ENCODE measurements around the gene WSCD2.

The WSCD2 gene

GRCh38 chr12:108166505-108166904 lies 37.4 kb downstream of the WSCD2 start:
- no peak for DNase-seq

- DNase-seq, result no peak
Observed at GRCh38 chr12:108167974-108168373, 38.9 kb downstream of the WSCD2 start.

- DNase-seq, result no peak
Observed at GRCh38 chr12:108169708-108170107, 40.6 kb downstream of the WSCD2 start.

GRCh38 chr12:108170164-108170563 lies 41.1 kb downstream of the WSCD2 start:
- no peak for DNase-seq

GRCh38 chr12:108172033-108172432 lies 42.9 kb downstream of the WSCD2 start:
- no peak for DNase-seq

GRCh38 chr12:108173160-108173559 lies 44.1 kb downstream of the WSCD2 start:
- DNase-seq, result no peak

- DNase-seq, result no peak
Observed at GRCh38 chr12:108173892-108174291, 44.8 kb downstream of the WSCD2 start.

- no peak for DNase-seq
Observed at GRCh38 chr12:108174641-108175040, 45.6 kb downstream of the WSCD2 start.

- DNase-seq, result no peak
Observed at GRCh38 chr12:108175310-108175709, 46.2 kb downstream of the WSCD2 start.

GRCh38 chr12:108176292-108176691 lies 47.2 kb downstream of the WSCD2 start:
- DNase-seq, result no peak

GRCh38 chr12:108177131-108177530 lies 48.0 kb downstream of the WSCD2 start:
- no peak for DNase-seq

- DNase-seq, result no peak
Observed at GRCh38 chr12:108179305-108179704, 50.2 kb downstream of the WSCD2 start.

GRCh38 chr12:108180255-108181094 lies 51.4 kb downstream of the WSCD2 start:
- no peak for DNase-seq

GRCh38 chr12:108181095-108181454 lies 52.0 kb downstream of the WSCD2 start:
- no peak for DNase-seq

GRCh38 chr12:108182096-108182495 lies 53.0 kb downstream of the WSCD2 start:
- DNase-seq, result no peak

GRCh38 chr12:108185002-108185401 lies 55.9 kb downstream of the WSCD2 start:
- DNase-seq, result no peak

- no peak for DNase-seq
Observed at GRCh38 chr12:108187831-108188230, 58.7 kb downstream of the WSCD2 start.

GRCh38 chr12:108190529-108190928 lies 61.4 kb downstream of the WSCD2 start:
- no peak for DNase-seq

- DNase-seq, result no peak
Observed at GRCh38 chr12:108191086-108191485, 62.0 kb downstream of the WSCD2 start.

- no peak for DNase-seq
Observed at GRCh38 chr12:108191938-108192337, 62.9 kb downstream of the WSCD2 start.

GRCh38 chr12:108193493-108193892 lies 64.4 kb downstream of the WSCD2 start:
- DNase-seq, result no peak

GRCh38 chr12:108193917-108194316 lies 64.8 kb downstream of the WSCD2 start:
- no peak for DNase-seq

- DNase-seq, result no peak
Observed at GRCh38 chr12:108194585-108194984, 65.5 kb downstream of the WSCD2 start.

GRCh38 chr12:108196319-108196718 lies 67.2 kb downstream of the WSCD2 start:
- DNase-seq, result no peak

- DNase-seq, result no peak
Observed at GRCh38 chr12:108196921-108197320, 67.8 kb downstream of the WSCD2 start.
